Panc1 (cell line): ENCODE measurements around the gene AP1B1. TPM values are rescaled to one million over a fixed set of nuclear protein-coding genes. Genes with fewer than 3 reads are reported as not detected.
"Not testable (repeated sequence)": the region's sequence is repeated elsewhere in the genome, so short reads cannot be mapped to it uniquely, and the experiment has no call there.

Experiments
- ATAC-seq: fragments of 200-7000 bp; cut with Tn5 transposase; 2 replicates; pipeline ENCODE4 v1.9.1; 2020; ENCODE audit warnings: mild to moderate bottlenecking, moderate library complexity
- BruUV-seq: library from RNA; stranded (reverse); fragments of 400-500 nt; replicated peaks from 2 replicates; lab custom pipeline; 2021; lab: Mats Ljungman, UMichigan
- CTCF ChIA-PET: fragments of 300-600 bp; sonication (Branson Sonifier 250); formaldehyde crosslinking; loops from one replicate; lab custom pipeline; 2022; ENCODE audit warnings: antibody characterized with exemption; lab: Charles Lee
- POLR2A ChIA-PET: fragments of 300-600 bp; sonication (Branson Sonifier 250); formaldehyde crosslinking; loops from one replicate; lab custom pipeline; 2022; ENCODE audit warnings: antibody characterized with exemption; lab: Charles Lee
- DNase-seq: peaks from one replicate; pipeline ENCODE4 v3.0.0-alpha.2; 2010; ENCODE audit warnings: low read depth, low spot score
- H3K27ac ChIP-seq: 2 replicates; pipeline ENCODE4 v1.5.1; 2011; ENCODE audit warnings: mild to moderate bottlenecking, low read length, inconsistent platforms
- H3K27me3 ChIP-seq: fragments of 200-500 bp; sonication (Bioruptor generic); 2 replicates; pipeline ENCODE4 v1.6.0; 2014; ENCODE audit warnings: low read length, inconsistent platforms; ENCODE audit not compliant: control insufficient read depth, insufficient read depth
- H3K36me3 ChIP-seq: fragments of 200-500 bp; sonication (Bioruptor generic); 2 replicates; pipeline ENCODE4 v1.5.1; 2014; ENCODE audit warnings: inconsistent platforms, mild to moderate bottlenecking, low read length, moderate library complexity; ENCODE audit not compliant: control insufficient read depth, insufficient read depth
- H3K4me1 ChIP-seq: 2 replicates; pipeline ENCODE4 v1.5.1; 2011; ENCODE audit warnings: inconsistent platforms, mild to moderate bottlenecking, low read length, moderate library complexity; ENCODE audit not compliant: control insufficient read depth, insufficient read depth
- H3K4me3 ChIP-seq, 2 experiments: 2 replicates each; pipeline ENCODE4 v1.5.1; 2011 to 2012; ENCODE audit warnings: low read depth in 2 of 2, low read length in 2 of 2, mild to moderate bottlenecking in 2 of 2, inconsistent platforms in 1 of 2, moderate library complexity in 1 of 2
- H3K9me3 ChIP-seq: fragments of 200-500 bp; sonication (Bioruptor generic); 2 replicates; pipeline ENCODE4 v1.5.1; 2014; ENCODE audit warnings: low read depth, mild to moderate bottlenecking, inconsistent platforms, low read length, moderate library complexity; ENCODE audit not compliant: control insufficient read depth, insufficient read depth
- POLR2AphosphoS5 ChIP-seq: IDR thresholded peaks from 2 replicates; pipeline ENCODE4 v1.6.1; 2012; ENCODE audit warnings: mild to moderate bottlenecking, low read depth, low read length, moderate library complexity
- REST ChIP-seq, 2 experiments: IDR thresholded peaks; 2 replicates each; pipeline ENCODE4 v1.6.1; 2011 to 2012; ENCODE audit warnings: low read depth in 2 of 2, control low read depth in 1 of 2, low read length in 1 of 2, mild to moderate bottlenecking in 1 of 2, moderate library complexity in 1 of 2; ENCODE audit not compliant: insufficient read depth in 1 of 2
- SIN3A ChIP-seq: IDR thresholded peaks from 2 replicates; pipeline ENCODE4 v1.6.1; 2012; ENCODE audit warnings: low read depth, mild to moderate bottlenecking, low read length, moderate library complexity, borderline replicate concordance; ENCODE audit not compliant: insufficient read depth
- TCF7L2 ChIP-seq: IDR thresholded peaks from 2 replicates; pipeline ENCODE4 v1.6.1; 2011; ENCODE audit warnings: mild to moderate bottlenecking, low read depth, low read length, inconsistent platforms
- in situ Hi-C: cut with HindIII; loops from 2 replicates; pipeline ENCODE4 v1.10.0; 2016; ENCODE audit warnings: low sequenced_read_pairs, low pct_unique_long_range_greater_than_20kb
- intact Hi-C: fragments of 100-400 bp; cut with micrococcal nuclease; formaldehyde crosslinking; loops from one replicate; pipeline ENCODE4 v1.10.0; 2022; ENCODE audit not compliant: unreplicated experiment
- total RNA-seq: library from RNA; stranded (reverse); gene quantifications from one replicate; pipeline ENCODE4 v1.2.1, GENCODE V29; 2021; ENCODE audit not compliant: unreplicated experiment
- TF ChIP-seq, protein P1 (sequence below): fragments of 450-650 bp; IDR thresholded peaks from 2 replicates; pipeline ENCODE4 v1.5.1; 2017; ENCODE audit warnings: mild to moderate bottlenecking

AP1B1 gene
- total RNA-seq, 1 experiment from 2014 or later: 48.6 TPM

GRCh38 chr22:29345932-29346331 lies 42.4 kb downstream of the AP1B1 start:
- Histone ChIP-seq H3K36me3 (peaks cover 7% of the 10 kb centered on the region), H3K4me1 (peaks cover 4% of the 10 kb centered on the region), H3K9me3 (no peaks in the 10 kb centered on the region), H3K27ac (no peak overlapping the region), H3K27me3 (no peaks in the 10 kb centered on the region), H3K4me3 (no peak overlapping the region)
- no TSS peak for BruUV-seq
- DNase-seq (no peak), ATAC-seq (no peak)
- ChIA-PET POLR2A (no interaction called here), CTCF (no interaction called here)
- intact Hi-C loops: no loop called here
- TF ChIP-seq SIN3A (no peak), POLR2AphosphoS5 (no peak), REST (IDR thresholded peaks at IDR 0.05; ENCODE audit: insufficient read depth in 1 of 2, low read depth in 2 of 2, low read length in 1 of 2) (no peak), TCF7L2 (no peak)
- TF ChIP-seq, protein P1, sequence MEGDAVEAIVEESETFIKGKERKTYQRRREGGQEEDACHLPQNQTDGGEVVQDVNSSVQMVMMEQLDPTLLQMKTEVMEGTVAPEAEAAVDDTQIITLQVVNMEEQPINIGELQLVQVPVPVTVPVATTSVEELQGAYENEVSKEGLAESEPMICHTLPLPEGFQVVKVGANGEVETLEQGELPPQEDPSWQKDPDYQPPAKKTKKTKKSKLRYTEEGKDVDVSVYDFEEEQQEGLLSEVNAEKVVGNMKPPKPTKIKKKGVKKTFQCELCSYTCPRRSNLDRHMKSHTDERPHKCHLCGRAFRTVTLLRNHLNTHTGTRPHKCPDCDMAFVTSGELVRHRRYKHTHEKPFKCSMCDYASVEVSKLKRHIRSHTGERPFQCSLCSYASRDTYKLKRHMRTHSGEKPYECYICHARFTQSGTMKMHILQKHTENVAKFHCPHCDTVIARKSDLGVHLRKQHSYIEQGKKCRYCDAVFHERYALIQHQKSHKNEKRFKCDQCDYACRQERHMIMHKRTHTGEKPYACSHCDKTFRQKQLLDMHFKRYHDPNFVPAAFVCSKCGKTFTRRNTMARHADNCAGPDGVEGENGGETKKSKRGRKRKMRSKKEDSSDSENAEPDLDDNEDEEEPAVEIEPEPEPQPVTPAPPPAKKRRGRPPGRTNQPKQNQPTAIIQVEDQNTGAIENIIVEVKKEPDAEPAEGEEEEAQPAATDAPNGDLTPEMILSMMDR: no peak
- in situ Hi-C loops: no loop called here

DNA sequence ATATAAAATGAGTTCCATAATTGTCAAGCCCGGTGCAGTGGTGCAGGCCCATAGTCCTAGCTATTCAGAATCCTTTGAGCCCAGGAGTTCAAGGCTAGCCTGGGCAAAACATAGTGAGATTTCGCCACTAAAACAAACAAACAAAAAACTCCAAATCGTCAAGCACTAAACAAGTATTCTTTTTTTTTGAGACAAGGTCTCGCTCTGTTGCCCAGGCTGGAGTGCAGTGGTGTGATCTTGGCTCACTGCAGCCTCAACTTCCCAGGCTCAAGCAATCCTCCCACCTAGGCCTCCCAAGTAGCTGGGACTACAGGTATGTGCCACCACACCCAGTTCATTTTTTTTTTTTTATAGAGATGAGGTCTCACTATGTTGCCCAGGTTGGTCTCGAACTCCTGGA lies 43.5 kb downstream of the AP1B1 start:
- H3K27me3 ChIP-seq, BruUV-seq, POLR2A ChIA-PET, intact Hi-C loops, H3K4me1 ChIP-seq, H3K4me3 ChIP-seq, ATAC-seq, H3K36me3 ChIP-seq, H3K9me3 ChIP-seq, in situ Hi-C loops, DNase-seq, H3K27ac ChIP-seq, CTCF ChIA-PET: not testable (repeated sequence)

GRCh38 chr22:29344137-29344536 lies 44.2 kb downstream of the AP1B1 start:
- peak; percentile 84 for ATAC-seq
- peaks cover 7% of the 10 kb centered on the region for H3K36me3 ChIP-seq

More at GRCh38 chr22:29344137-29344536, 44.2 kb downstream of the AP1B1 start:
- Histone ChIP-seq H3K9me3 (no peaks in the 10 kb centered on the region), H3K4me1 (peaks cover 4% of the 10 kb centered on the region), H3K27ac (no peak overlapping the region), H3K4me3 (no peak overlapping the region), H3K27me3 (no peaks in the 10 kb centered on the region)
- TF ChIP-seq REST (IDR thresholded peaks at IDR 0.05; ENCODE audit: insufficient read depth in 1 of 2, low read depth in 2 of 2, low read length in 1 of 2): no peak
- no peak for TF ChIP-seq POLR2AphosphoS5
- TF ChIP-seq, protein P1: no peak
- TF ChIP-seq SIN3A: no peak
- no peak for TF ChIP-seq TCF7L2
- DNase-seq: peak; percentile 58
- intact Hi-C loops (no loop called here), in situ Hi-C loops (no loop called here)
- ChIA-PET POLR2A (no interaction called here), CTCF (no interaction called here)
- BruUV-seq: no TSS peak
